IMR-90 (cell line): ENCODE data around the gene LTBP1. TPM values are rescaled to one million over a fixed set of nuclear protein-coding genes. Genes with fewer than 3 reads are reported as not detected.

Experiments
- ATAC-seq: fragments of 200-7000 bp; cut with Tn5 transposase; 2 replicates; pipeline ENCODE4 v1.9.1; 2020; ENCODE audit warnings: low read depth, mild to moderate bottlenecking, moderate library complexity
- BruUV-seq: library from RNA; stranded (reverse); fragments of 400-500 nt; replicated peaks from 2 replicates; lab custom pipeline; 2021; lab: Mats Ljungman, UMichigan
- CTCF ChIA-PET: fragments of 300-600 bp; formaldehyde crosslinking; extraction: SDS; loops from one replicate; lab custom pipeline; 2021; ENCODE audit warnings: antibody characterized with exemption; lab: Yijun Ruan, JAX
- POLR2A ChIA-PET: fragments of 300-600 bp; sonication (Branson Sonifier 250); formaldehyde crosslinking; loops from one replicate; lab custom pipeline; 2022; ENCODE audit warnings: antibody characterized with exemption; ENCODE audit not compliant: unreplicated experiment; lab: Charles Lee
- DNase-seq: peaks from one replicate; pipeline ENCODE4 v3.0.0; 2013
- H2AFZ ChIP-seq: replicated peaks from 2 replicates; pipeline ENCODE3; 2013; ENCODE audit warnings: low read length, mild to moderate bottlenecking; ENCODE audit not compliant: poor library complexity
- H2AK5ac ChIP-seq: 2 replicates; pipeline ENCODE4 v1.6.1; 2013; ENCODE audit warnings: low read depth, low read length, inconsistent platforms
- H2AK9ac ChIP-seq: replicated peaks from 2 replicates; pipeline ENCODE3; 2013; ENCODE audit warnings: mild to moderate bottlenecking, low read depth, low read length, moderate library complexity; ENCODE audit not compliant: poor library complexity
- H2BK120ac ChIP-seq: 2 replicates; pipeline ENCODE4 v1.6.1; 2013; ENCODE audit warnings: low read depth, low read length, inconsistent platforms
- H2BK15ac ChIP-seq: 3 replicates; pipeline ENCODE4 v1.6.1; 2013; ENCODE audit warnings: low read depth, low read length, inconsistent platforms
- H2BK20ac ChIP-seq: 2 replicates; pipeline ENCODE4 v1.6.1; 2013; ENCODE audit warnings: low read depth, mild to moderate bottlenecking, inconsistent platforms, low read length, moderate library complexity
- H2BK5ac ChIP-seq: 2 replicates; pipeline ENCODE4 v1.6.1; 2013; ENCODE audit warnings: mild to moderate bottlenecking, low read depth, low read length, inconsistent platforms; ENCODE audit not compliant: poor library complexity, severe bottlenecking
- H3K14ac ChIP-seq: replicated peaks from 2 replicates; pipeline ENCODE4 v1.6.1; 2013; ENCODE audit warnings: low read depth, low read length, inconsistent platforms
- H3K18ac ChIP-seq: 2 replicates; pipeline ENCODE4 v1.6.1; 2013; ENCODE audit warnings: low read depth, low read length, control low read depth
- H3K23ac ChIP-seq: 2 replicates; pipeline ENCODE4 v1.6.1; 2013; ENCODE audit warnings: low read depth, low read length, inconsistent platforms
- H3K27ac ChIP-seq: 2 replicates; pipeline ENCODE4 v1.5.1; 2013; ENCODE audit warnings: mild to moderate bottlenecking, control low read depth, low read length; ENCODE audit not compliant: insufficient read depth
- H3K27me3 ChIP-seq: 2 replicates; pipeline ENCODE4 v1.6.1; 2013; ENCODE audit warnings: low read length; ENCODE audit not compliant: control insufficient read depth, insufficient read depth
- H3K36me3 ChIP-seq: 2 replicates; pipeline ENCODE4 v1.6.1; 2013; ENCODE audit warnings: low read length, mixed read lengths; ENCODE audit not compliant: control insufficient read depth, insufficient read depth
- H3K4ac ChIP-seq: 2 replicates; pipeline ENCODE4 v1.6.1; 2013; ENCODE audit warnings: low read depth, low read length, inconsistent platforms
- H3K4me1 ChIP-seq: 2 replicates; pipeline ENCODE4 v1.6.1; 2013; ENCODE audit warnings: low read length, mixed read lengths; ENCODE audit not compliant: control insufficient read depth, insufficient read depth
- H3K4me2 ChIP-seq: 2 replicates; pipeline ENCODE4 v1.6.1; 2013; ENCODE audit warnings: low read depth, mild to moderate bottlenecking, control low read depth, low read length, moderate library complexity
- H3K4me3 ChIP-seq: 2 replicates; pipeline ENCODE4 v1.5.1; 2013; ENCODE audit warnings: low read depth, mild to moderate bottlenecking, control low read depth, low read length, moderate library complexity; ENCODE audit not compliant: insufficient read depth
- H3K56ac ChIP-seq: 2 replicates; pipeline ENCODE4 v1.6.1; 2013; ENCODE audit warnings: low read length, inconsistent platforms; ENCODE audit not compliant: insufficient read depth; ENCODE audit errors: extremely low read depth
- H3K79me1 ChIP-seq, 2 experiments: 2 replicates each; pipeline ENCODE4 v1.6.1; 2013; ENCODE audit warnings: low read length in 2 of 2, inconsistent platforms in 1 of 2, low read depth in 1 of 2
- H3K9ac ChIP-seq: 2 replicates; pipeline ENCODE4 v1.6.1; 2013; ENCODE audit warnings: low read depth, low read length, control low read depth
- H3K9me1 ChIP-seq: 2 replicates; pipeline ENCODE4 v1.6.1; 2013; ENCODE audit warnings: low read length, inconsistent platforms; ENCODE audit not compliant: insufficient read depth
- H3K9me3 ChIP-seq: 2 replicates; pipeline ENCODE4 v1.6.1; 2013; ENCODE audit warnings: low read length; ENCODE audit not compliant: control insufficient read depth, insufficient read depth
- H4K20me1 ChIP-seq: 2 replicates; pipeline ENCODE4 v1.6.1; 2013; ENCODE audit warnings: low read length, inconsistent platforms; ENCODE audit not compliant: insufficient read depth
- H4K5ac ChIP-seq: 2 replicates; pipeline ENCODE4 v1.6.1; 2013; ENCODE audit warnings: mild to moderate bottlenecking, low read depth, low read length, control low read depth
- H4K8ac ChIP-seq, 2 experiments: 2 replicates each; pipeline ENCODE4 v1.6.1; 2013; ENCODE audit warnings: low read depth in 2 of 2, low read length in 2 of 2, control low read depth in 1 of 2, inconsistent platforms in 1 of 2
- H4K91ac ChIP-seq: 2 replicates; pipeline ENCODE4 v1.6.1; 2013; ENCODE audit warnings: low read depth, low read length, inconsistent platforms; ENCODE audit not compliant: insufficient read depth
- CEBPB ChIP-seq: IDR thresholded peaks from 2 replicates; pipeline ENCODE4 v1.6.1; 2012; ENCODE audit warnings: low read depth, low read length, improper control_type of control experiment
- RFX5 ChIP-seq: IDR thresholded peaks from 2 replicates; pipeline ENCODE4 v1.8.0; 2012; ENCODE audit warnings: low read depth, mild to moderate bottlenecking, low read length, moderate library complexity
- WGBS, 2 experiments: methylation state at CpG; one replicate each; pipeline versions ENCODE4 v1.1.5 to v1.1.7; 2013; ENCODE audit warnings: missing lambda C conversion rate in 2 of 2; ENCODE audit not compliant: insufficient read length in 1 of 2; ENCODE audit errors: extremely low coverage in 2 of 2; 5-methylcytosine and 5-hydroxymethylcytosine counted together
- dilution Hi-C: fragments of 300-500 bp; cut with HindIII; formaldehyde crosslinking; loops from one replicate; pipeline ENCODE4 v1.14.3; 2018; ENCODE audit warnings: low sequenced_read_pairs; ENCODE audit not compliant: unreplicated experiment
- in situ Hi-C: fragments of 300-500 bp; cut with MboI; formaldehyde crosslinking; loops from 3 replicates; pipeline ENCODE4 v1.14.3; 2019; ENCODE audit warnings: low sequenced_read_pairs, inconsistent platforms, mixed read lengths
- intact Hi-C: fragments of 100-400 bp; cut with micrococcal nuclease; formaldehyde crosslinking; loops from 2 replicates; pipeline ENCODE4 v1.10.0; 2022
- polyA plus RNA-seq, 3 experiments: library from polyadenylated mRNA; depleted of rRNA; stranded (reverse); fragments of >200 nt; gene quantifications; 2 replicates each; pipeline ENCODE4 v1.2.3, GENCODE V29; 2012; ENCODE audit warnings: low replicate concordance in 1 of 3
- total RNA-seq: library from RNA; depleted of rRNA; stranded (reverse); fragments of >200 nt; gene quantifications from 2 replicates; pipeline ENCODE4 v1.2.3, GENCODE V29; 2012

Gene LTBP1
- total and polyA plus RNA-seq, 2 of the 4 experiments (the other 2 are of a cell fraction), result 235 to 326 TPM

- intact Hi-C loops (loop anchor here (10.0 kb wide), 1 partner anchor 299 kb away; no protein-coding TSS in a partner anchor), in situ Hi-C loops (no loop called here)
These were observed 486.8 kb downstream of the LTBP1 start for GRCh38 chr2:33433279-33434235.

More at GRCh38 chr2:33433279-33434235, 486.8 kb downstream of the LTBP1 start:
- Histone ChIP-seq H3K9me3 (no peaks in the 10 kb centered on the region), H2BK120ac (no peak overlapping the region), H3K27ac (no peak overlapping the region), H3K9ac (no peak overlapping the region), H4K20me1 (no peaks in the 10 kb centered on the region), H3K56ac (no peak overlapping the region), H3K9me1 (peaks cover 7% of the 10 kb centered on the region; the same call in 1 of the 2 replicates), H3K4me3 (no peak overlapping the region), H3K18ac (no peak overlapping the region), H4K8ac (no peak overlapping the region), H3K14ac (no peak overlapping the region), H3K23ac (no peak overlapping the region), H3K79me1 (no peaks in the 10 kb centered on the region), H2BK15ac (no peak overlapping the region; the same call in 2 of the 3 replicates), H3K4ac (no peak overlapping the region), H3K27me3 (no peaks in the 10 kb centered on the region), H4K91ac (no peak overlapping the region), H3K36me3 (no peaks in the 10 kb centered on the region), H3K4me1 (peaks cover 14% of the 10 kb centered on the region), H2AFZ (no peak overlapping the region), H2BK20ac (0 out of 2 replicates have a peak overlapping the region, but pooled peaks have one; percentile 6), H2BK5ac (no peak overlapping the region), H3K4me2 (no peak overlapping the region), H4K5ac (no peak overlapping the region), H2AK9ac (no peak overlapping the region), H2AK5ac (no peak overlapping the region)
- ATAC-seq (no peak), DNase-seq (no peak)
- WGBS, 2 experiments, result 100% methylated on average over 1 of the region's 7 CpGs; no CpG with 5 or more reads in 1 of the 2 experiments
- POLR2A ChIA-PET, result interaction anchor here (0.5 kb wide), 1 partner anchor 138 kb away, joined by 17 read pairs; no protein-coding TSS in a partner anchor
- no TSS peak for BruUV-seq
- peak; percentile 72 for TF ChIP-seq CEBPB
- TF ChIP-seq RFX5, result no peak
- CTCF ChIA-PET, result interaction anchor here (0.5 to 0.9 kb wide), 3 partner anchors 8 to 848 kb away, joined by 3 to 4 read pairs (median 3); no protein-coding TSS in a partner anchor
- dilution Hi-C loops, result no loop called here
